Measurements from ENCODE around the gene LRRC74B.
"Not testable (repeated sequence)": the region's sequence is repeated elsewhere in the genome, so short reads cannot be mapped to it uniquely, and the experiment has no call there.

Gene LRRC74B

DNA sequence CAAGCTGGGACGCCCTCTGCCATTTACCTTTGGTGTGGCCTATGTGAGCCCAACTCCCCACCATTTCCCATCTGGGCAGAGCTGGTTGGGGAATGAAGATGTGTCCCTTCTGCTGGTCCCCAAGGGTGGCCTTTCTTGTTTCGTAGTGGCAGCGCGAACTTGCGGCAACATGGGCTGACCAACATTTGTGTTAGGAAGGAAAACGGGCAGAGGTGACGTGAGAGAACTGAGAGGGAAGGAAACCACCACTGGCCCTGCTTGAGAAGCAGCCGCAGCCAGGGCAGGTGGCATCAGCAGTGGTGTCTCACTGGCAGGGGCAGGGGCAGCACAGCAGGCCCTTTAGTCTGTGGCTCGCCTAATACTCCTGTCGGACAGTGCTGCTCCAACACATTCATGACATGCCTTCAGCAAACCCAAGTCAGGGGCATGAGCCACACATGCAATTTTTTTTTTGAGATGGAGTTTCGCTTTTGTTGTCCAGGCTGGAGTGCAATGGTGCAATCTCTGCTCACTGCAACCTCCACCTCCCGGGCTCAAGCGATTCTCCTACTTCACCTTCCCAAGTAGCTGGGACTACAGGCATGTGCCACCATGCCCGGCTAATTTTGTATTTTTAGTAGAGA is 29.9 kb downstream of the LRRC74B start:
- DNase-seq (ENCODE audit: low spot score), result no peak

DNA sequence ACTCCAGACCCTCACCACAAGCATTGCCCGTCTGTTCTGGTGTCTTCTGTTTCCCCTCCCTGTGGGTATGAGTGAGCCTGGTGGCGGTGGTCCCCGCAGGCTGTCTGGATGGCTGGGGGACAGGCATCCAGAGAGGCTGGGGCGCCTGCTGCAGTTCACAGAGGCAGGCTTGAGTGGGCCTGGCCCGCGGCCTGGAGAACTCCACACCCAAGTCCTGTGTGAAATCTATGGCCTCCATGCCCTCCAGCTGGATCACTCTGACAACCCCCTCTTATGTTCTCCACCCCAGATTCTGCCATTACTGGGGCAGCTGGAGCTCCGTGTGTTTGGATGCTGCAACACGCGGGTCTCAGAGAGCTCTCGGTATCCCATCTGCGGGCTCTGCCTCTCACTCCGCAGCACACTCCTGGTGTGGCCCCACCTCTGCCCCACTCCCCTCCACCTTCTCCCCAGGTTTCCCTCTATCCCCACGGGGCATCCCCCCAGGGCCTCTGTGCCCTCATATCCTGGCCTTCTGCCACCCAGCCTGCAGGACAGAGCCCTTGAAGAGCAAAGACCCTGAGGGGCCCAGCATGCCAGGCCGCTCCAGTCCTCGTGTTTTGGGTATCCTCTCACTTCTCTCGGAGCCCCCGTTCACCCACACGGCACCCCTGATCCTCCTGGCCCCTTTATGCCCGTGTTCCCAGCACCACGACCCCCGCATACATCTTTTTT is 31.3 kb downstream of the LRRC74B start:
- no peak for DNase-seq (ENCODE audit: low spot score)

DNA sequence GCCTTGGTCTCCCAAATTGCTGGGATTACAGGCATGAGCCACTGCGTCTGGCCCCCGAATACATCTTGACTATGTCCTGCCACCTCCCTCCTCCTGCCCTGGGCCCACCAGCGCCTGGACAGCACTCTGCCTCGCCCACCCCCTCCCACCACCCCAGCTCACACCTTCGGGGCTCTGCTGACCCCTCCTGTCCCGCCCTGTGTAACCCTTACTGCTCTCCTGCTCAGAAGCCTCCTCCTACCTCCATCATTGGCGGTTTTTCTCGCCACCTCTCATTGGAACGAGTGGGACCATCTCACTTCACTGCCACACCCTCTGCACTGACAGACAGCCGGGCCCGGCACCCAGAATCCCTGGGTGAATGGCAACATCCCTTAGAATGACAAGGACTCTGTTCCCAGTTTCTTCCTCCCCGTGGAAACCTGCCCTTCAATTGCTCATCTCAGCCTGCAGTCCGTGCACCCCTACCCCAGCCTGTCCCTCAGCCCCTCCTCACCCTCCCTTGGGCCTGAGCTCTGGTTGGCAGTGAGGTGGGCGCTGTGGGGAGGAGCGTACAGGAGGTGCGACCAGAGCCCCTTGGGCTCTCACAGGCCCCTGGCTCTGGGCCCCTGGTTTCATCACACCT is 32.2 kb downstream of the LRRC74B start:
- no peak for DNase-seq (ENCODE audit: low spot score)

DNA sequence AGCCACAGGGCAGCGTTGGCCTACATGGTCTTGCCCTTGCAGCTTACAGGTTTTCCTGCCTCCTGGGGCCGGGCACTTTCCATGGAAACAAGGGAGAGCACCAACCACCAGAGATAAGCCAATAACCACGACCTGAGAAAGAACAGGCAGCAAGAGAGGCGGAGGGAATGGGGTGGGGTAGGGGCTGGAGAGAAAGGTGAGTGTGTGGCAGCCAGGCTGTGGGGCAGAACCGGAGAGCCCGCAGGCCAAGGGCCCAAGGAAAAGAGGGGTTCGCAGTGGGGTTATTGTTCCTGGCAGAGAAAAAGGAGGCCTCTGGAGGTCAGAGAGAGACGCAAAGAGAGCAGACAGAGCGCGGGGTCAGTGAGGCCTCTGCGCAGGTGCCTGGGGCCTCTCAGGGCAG is 33.2 kb downstream of the LRRC74B start:
- no peak for DNase-seq (ENCODE audit: low spot score)

DNA sequence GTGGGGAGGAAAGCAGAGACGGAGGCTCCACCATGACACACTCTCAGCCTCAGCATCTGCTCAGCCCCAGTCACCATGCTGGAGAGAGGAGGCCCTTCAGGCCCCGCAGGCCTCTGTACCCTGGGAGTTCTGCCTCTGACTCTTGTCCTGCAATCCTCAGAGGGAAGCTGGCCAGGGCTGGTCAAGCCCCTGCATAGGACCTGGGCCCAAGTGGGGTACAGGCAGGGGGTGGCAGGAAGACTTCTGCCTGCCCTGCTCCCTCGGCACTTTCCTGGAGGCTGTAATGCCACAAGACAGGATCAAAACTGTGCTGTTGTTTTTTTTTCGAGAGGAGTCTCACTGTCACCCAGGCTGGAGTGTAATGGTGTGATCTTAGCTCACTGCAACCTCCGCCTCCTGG is 33.7 kb downstream of the LRRC74B start:
- no peak for DNase-seq (ENCODE audit: low spot score)

DNA sequence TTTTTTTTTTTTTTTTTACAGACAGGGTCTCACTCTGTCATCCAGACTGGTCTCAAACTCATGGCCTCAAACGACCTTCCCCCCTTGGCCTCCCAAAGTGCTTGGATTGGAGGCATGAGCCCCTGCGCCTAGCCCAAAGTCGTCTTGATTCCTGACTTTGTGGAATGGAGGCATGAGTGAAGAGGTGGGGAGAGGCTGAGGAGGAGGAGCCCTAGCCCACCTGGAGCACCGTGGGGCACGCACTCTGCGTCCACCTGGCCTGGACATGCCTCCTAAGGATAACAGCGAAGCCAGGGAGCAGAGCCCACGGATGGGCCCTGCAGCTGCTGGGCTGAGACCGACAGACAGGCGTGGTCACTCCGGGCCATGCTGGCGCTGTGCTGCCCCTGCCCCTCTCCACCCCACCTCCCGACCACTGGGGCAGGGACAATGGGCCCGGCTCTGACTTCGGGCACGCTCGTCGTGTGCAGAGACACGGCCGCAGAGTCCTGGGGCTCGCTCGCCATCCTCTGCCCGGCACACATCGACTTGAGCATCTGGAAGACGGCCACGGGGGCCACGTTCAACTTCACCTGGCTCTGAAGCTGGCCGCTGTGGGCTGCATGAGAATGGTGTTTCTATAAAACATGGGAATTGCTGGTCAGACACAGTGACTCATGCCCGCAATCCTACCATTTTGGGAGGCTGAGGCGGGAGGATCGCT is 34.8 kb downstream of the LRRC74B start:
- DNase-seq (ENCODE audit: low spot score), result no peak

DNA sequence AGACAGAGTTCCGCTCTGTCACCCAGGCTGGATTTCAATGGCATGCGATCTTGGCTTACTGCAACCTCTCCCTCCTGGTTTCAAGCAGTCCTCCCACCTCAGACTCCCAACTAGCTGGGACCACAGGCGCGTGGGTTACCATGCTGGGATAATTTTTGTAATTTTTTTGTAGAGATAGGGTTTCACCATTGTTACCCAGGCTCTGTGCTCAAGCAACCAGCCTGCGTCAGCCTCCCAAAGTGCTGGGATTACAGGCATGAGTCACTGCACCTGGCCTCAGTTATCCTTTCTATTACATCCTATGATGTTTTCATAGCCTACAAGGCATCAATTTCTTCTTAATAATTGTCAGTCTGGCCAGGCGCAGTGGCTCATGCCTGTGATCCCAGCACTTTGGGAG is 36.5 kb downstream of the LRRC74B start:
- DNase-seq (ENCODE audit: low spot score), result no peak

DNA sequence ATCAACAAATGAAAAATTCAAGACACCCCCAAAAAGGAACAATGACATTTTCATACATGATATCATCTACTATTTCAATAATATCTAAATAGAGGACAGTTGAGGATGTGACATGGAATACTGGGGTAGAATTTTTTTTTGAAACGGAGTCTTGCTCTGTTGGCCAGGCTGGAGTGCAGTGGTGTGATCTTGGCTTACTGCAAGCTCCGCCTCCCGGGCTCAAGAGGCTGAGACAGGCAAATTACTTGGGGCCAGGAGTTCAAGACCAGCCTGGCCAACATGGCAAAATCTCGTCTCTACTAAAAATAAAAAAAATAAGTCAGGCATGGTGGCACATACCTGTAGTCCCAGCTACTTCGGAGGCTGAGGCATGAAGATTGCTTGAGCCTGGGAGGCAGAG is 41.4 kb downstream of the LRRC74B start:
- no peak for DNase-seq (ENCODE audit: low spot score)

DNA sequence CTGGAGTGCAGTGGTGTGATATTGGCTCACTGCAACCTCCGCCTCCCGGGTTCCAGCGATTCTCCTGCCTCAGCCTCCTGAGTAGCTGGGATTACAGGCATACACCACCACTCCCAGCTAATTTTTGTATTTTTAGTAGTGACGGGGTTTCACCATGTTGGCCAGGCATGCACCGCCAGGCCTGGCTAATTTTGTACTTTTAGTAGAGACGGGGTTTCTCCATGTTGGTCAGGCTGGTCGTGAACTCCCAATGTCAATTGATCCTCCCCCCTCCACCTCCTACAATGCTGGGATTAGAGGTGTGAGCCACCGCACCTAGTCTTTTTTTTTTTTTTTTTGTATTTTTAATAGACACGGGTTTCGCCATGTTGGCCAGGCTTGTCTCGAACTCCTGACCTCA is 42.2 kb downstream of the LRRC74B start:
- not testable (repeated sequence) for DNase-seq (ENCODE audit: low spot score)

DNA sequence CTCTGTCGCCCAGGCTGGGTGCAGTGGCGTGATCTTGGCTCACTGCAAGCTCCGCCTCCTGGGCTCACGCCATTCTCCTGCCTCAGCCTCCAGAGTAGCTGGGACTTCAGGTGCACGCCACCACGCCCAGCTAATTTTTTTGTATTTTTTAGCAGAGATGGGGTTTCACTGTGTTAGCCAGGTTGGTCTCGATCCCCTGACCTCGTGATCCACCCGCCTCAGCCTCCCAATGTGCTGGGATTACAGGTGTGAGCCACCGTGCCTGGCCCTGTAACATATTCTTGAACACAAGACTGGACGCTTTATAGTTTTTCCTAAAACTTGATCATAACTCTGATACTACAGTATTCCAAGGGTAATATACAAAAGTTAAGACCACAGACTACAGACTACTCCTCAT is 45.5 kb downstream of the LRRC74B start:
- DNase-seq (ENCODE audit: low spot score), result not testable (repeated sequence)

DNA sequence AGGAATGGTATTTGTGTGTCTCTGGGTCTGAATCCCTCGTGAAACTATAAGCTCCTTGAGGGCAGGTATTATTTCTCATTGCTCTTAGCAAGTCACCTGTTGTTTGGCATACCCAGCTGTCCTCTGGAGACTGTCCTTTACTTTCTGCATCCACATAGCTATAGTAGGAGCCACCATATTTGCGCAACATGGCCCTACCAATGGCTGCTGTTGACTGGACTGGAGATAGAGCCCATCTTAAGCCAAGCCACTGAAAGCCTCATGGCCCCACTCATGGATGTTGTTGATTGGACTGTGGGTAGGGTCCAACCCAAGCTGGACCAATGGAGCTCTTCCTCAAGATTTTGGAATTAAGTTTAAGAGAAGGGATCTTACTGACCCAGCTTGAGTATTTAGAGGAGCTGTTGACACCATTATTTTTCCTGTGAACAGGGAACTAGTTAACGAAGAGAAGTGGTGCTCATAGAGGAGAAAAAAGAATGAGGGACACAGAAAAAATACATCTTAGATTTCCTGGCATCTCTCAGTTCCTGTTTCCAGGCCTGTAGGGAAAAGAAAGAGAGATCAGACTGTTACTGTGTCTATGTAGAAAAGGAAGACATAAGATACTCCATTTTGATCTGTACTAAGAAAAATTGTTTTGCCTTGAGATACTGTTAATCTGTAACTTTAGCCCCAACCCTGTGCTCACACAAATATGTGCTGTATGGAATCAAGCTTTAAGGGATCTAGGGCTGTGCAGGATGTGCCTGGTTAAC is 47.2 kb downstream of the LRRC74B start:
- no peak for DNase-seq (ENCODE audit: low spot score)

DNA sequence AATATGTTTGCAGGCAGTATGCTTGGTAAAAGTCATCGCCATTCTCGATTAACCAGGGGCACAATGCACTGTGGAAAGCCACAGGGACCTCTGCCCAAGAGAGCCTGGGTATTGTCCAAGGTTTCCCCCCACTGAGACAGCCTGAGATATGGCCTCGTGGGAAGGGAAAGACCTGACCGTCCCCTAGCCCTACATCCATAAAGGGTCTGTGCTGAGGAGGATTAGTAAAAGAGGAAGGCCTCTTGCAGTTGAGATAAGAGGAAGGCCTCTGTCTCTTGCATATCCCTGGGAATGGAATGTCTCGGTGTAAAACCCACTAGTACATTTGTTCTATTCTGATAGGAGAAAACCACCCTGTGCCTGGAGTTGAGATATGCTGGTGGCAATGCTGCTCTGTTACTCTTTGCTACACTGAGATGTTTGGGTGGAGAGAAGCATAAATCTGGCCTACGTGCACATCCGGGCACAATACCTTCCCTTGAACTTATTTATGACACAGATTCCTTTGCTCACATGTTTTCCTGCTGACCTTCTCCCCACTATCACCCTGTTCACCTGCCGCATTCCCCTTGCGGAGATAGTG is 47.9 kb downstream of the LRRC74B start:
- DNase-seq (ENCODE audit: low spot score), result not testable (repeated sequence)

DNA sequence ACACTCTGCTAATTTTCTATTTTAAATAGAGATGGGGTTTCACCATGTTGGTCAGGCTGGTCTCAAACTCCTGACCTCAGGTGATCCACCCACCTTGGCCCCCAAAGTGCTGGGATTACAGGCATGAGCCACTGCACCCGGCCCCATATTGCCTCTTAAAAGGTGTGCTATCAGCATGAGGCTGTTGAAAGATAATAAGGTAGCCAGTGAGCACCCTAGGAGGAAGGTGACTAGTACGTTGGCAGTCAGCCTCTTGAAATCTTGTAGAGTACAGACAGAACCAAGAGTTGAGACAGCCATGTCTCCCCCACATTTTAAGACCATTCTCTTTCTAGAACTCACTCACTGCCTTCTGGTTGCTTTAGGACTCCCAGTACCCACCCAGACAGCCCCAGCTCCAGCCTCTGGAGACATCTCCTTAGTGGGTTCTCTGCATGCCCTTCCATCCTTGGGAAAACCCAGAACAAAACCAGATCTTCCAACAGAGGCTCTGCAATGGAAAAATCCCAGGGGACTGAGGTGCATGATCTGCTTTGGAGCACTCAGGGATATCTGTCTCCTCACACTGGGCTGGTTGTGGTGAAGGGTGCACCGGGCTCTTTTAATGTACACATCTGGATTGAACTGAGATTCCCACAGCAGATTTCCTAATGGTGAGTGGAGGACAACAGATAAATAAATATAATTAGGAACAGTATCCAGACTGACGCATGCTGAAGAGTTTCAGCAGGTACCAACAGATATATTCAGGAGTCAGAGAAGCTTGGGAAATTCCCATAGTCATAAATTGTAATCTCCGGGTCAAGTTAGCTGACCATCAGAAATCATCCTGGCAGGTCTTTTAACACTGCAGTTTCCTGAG is 49.4 kb downstream of the LRRC74B start:
- no peak for DNase-seq (ENCODE audit: low spot score)

DNA sequence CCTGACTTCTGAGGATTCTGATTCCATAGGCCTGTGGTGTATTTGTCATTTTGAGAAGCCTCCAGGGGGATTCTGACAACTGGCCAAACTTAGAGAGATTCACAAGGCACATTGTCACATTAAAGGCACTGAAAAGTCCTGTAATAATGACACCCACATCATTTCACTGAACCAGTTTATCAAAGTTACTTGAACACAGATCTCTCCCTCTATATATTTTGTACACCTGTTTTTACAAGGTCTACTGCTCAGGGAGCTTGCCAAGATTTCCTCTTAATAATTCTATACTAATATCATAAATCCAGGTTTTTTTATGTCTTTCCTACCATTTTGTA is 50.0 kb downstream of the LRRC74B start:
- no peak for DNase-seq (ENCODE audit: low spot score)

DNA sequence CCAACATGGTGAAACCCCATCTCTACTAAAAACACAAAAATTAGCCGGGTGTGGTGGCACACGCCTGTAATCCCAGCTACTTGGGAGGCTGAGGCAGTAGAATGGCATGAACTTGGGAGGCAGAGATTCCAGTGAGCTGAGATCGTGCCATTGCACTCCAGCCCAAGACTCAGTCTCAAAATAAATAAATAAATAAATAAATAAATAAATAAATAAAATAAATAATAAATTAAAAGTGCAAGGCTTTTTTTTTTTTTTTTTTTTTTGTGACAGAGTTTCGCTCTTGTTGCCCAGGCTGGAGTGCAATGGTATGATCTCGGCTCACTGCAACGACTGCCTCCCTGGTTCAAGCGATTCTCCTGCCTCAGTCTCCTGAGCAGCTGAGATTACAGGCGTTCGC is 51.1 kb downstream of the LRRC74B start:
- not testable (repeated sequence) for DNase-seq (ENCODE audit: low spot score)

DNA sequence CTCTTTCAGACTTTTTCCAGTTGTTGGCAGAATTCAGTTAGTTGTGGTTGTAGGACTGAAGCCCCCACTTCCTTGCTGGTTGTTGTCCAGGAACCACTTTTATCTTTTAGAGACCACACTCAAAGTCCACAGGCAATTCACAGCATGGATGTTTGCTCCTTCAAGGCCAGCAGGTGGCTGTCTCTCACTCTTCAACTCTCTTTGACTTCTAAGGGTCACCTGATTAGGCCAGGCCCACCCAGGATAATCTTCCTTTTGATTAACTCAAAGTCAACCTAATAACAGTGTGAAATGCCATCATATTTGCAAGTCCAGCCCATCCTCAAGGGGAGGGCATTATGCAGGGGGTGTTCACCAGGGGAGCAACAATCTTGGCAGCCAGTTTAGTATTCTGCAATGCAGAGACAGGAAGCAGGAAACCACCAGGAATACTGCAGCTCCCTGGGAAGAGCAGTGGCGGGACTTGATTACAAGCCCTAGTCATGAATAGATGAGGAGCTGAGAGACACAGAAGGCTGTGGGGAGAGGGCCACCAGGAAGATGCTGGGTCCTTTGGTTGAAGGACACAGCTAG is 52.4 kb downstream of the LRRC74B start:
- no peak for DNase-seq (ENCODE audit: low spot score)

DNA sequence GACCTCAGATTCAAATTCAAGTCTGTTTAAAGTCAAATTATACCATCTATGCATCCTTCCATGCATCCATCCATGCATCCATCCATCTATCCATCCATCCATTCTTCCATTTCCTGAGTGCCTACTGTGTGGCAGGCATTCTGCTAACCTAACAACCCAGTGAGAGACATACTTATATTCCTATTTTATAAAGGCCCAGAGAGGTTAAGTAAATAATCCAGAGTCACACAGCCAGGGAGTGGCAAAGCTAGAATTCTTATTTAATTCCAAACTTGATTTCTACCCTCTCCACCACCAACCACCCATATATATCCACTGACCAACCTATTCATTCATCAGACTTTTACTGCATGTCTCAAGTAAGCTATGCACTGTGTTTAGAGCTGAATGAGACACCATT is 53.8 kb downstream of the LRRC74B start:
- DNase-seq (ENCODE audit: low spot score), result no peak

DNA sequence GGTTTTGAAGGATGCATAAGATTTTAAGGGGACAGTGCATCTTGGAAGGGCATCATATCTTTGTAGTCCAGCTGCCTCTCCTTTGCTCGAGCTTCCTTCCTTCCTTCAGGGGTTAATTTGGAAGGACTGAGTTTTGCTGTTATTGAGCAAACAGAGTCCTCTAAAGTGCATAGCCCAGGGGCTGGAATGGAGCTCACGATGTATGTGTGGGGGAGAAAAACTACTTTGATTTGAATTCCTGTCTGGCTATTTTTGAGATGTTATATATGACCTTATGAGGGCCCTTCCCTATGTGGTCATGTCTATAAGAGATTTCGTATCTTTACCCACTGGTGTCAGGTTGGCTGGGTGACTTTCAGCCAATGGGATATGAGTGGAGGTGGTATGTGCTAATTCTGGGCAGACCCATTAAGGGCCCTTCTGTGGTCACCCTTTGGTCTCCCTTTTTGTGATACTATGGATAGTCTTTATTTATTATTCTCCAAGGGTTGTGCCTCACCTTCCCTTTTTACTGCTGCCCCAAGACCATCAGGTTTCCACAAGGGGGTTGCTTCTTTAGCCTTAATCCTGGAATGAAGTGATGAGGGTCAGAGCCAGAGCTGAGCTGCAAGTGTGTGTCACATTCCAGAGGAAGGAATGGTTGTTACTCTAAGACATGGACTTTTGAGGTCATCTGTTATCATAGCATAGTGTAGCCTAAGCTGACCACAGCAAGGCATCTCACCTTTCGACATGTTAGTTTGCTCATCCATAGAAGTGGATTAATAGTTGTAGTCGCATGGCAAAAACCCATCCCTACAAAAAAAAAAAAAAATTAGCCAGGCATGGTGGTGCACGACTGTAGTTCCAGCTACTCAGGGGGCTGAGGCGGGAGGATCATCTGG is 54.6 kb downstream of the LRRC74B start:
- no peak for DNase-seq (ENCODE audit: low spot score)

All from SK-N-DZ (cell line).